Fibroblast of peridontal ligament (primary cell): ENCODE measurements around the gene FRMD6.
A peak's percentile ranks its signal among the peaks of the same experiment; 100 is the strongest.

Experiments used
- DNase-seq: peaks from one replicate; pipeline ENCODE4 v3.0.0-alpha.2; 2010; ENCODE audit errors: extremely low read depth

Gene FRMD6

GRCh38 chr14:51666070-51666469 lies 14.4 kb downstream of the FRMD6 start:
- no peak for DNase-seq

- no peak for DNase-seq
Measured at GRCh38 chr14:51666826-51667225, 15.1 kb downstream of the FRMD6 start.

- DNase-seq, result peak; percentile 75
Measured at GRCh38 chr14:51668870-51669269, 17.2 kb downstream of the FRMD6 start.

- DNase-seq, result peak; percentile 56
Measured at GRCh38 chr14:51674294-51675002, 22.7 kb downstream of the FRMD6 start.

- no peak for DNase-seq
Measured at GRCh38 chr14:51676549-51676948, 24.8 kb downstream of the FRMD6 start.

- peak; percentile 95 for DNase-seq
Measured at GRCh38 chr14:51677266-51677665, 25.6 kb downstream of the FRMD6 start.

GRCh38 chr14:51677738-51678137 lies 26.0 kb downstream of the FRMD6 start:
- DNase-seq, result no peak

GRCh38 chr14:51680031-51680430 lies 28.3 kb downstream of the FRMD6 start:
- no peak for DNase-seq

- DNase-seq, result no peak
Measured at GRCh38 chr14:51681411-51681810, 29.7 kb downstream of the FRMD6 start.

- DNase-seq, result peak; percentile 84
Measured at GRCh38 chr14:51682411-51682810, 30.7 kb downstream of the FRMD6 start.

- DNase-seq, result no peak
Measured at GRCh38 chr14:51684760-51685159, 33.0 kb downstream of the FRMD6 start.

GRCh38 chr14:51691176-51691575 lies 39.5 kb downstream of the FRMD6 start:
- DNase-seq, result peak; percentile 83

GRCh38 chr14:51692646-51693045 lies 40.9 kb downstream of the FRMD6 start:
- DNase-seq, result no peak

GRCh38 chr14:51697848-51698247 lies 46.1 kb downstream of the FRMD6 start:
- no peak for DNase-seq

- DNase-seq, result peak; percentile 43
Measured at GRCh38 chr14:51701951-51702350, 50.2 kb downstream of the FRMD6 start.

- DNase-seq, result no peak
Measured at GRCh38 chr14:51703787-51704186, 52.1 kb downstream of the FRMD6 start.

GRCh38 chr14:51704545-51704944 lies 52.8 kb downstream of the FRMD6 start:
- DNase-seq, result no peak

- peak; percentile 35 for DNase-seq
Measured at GRCh38 chr14:51707327-51707726, 55.6 kb downstream of the FRMD6 start.

GRCh38 chr14:51711505-51711904 lies 59.8 kb downstream of the FRMD6 start:
- DNase-seq, result no peak

- DNase-seq, result no peak
Measured at GRCh38 chr14:51715250-51715649, 63.5 kb downstream of the FRMD6 start.

- DNase-seq, result no peak
Measured at GRCh38 chr14:51715742-51716141, 64.0 kb downstream of the FRMD6 start.

GRCh38 chr14:51716610-51717009 lies 64.9 kb downstream of the FRMD6 start:
- DNase-seq, result no peak

- DNase-seq, result no peak
Measured at GRCh38 chr14:51717766-51718165, 66.1 kb downstream of the FRMD6 start.

GRCh38 chr14:51719955-51720354 lies 68.2 kb downstream of the FRMD6 start:
- DNase-seq, result no peak
